Astrocyte (in vitro differentiated cells and primary cell): ENCODE measurements around the gene FEM1C. TPM values are rescaled to one million over a fixed set of nuclear protein-coding genes. Genes with fewer than 3 reads are reported as not detected.

ENCODE experiments used
- DNase-seq: peaks from one replicate; pipeline ENCODE4 v3.0.0-alpha.2; 2010; ENCODE audit warnings: low read depth
- FAIRE-seq: peaks from 2 replicates; lab custom pipeline; 2011; peaks lifted over from hg19 to GRCh38; lab: Jason Lieb, UNC
- H2AFZ ChIP-seq: 2 replicates; pipeline ENCODE4 v1.6.0; 2012; ENCODE audit warnings: low read depth, low read length, inconsistent platforms
- H3K27ac ChIP-seq: 2 replicates; pipeline ENCODE4 v1.5.1; 2011; ENCODE audit warnings: low read depth, low read length, inconsistent platforms
- H3K27me3 ChIP-seq: 2 replicates; pipeline ENCODE4 v1.6.0; 2011; ENCODE audit warnings: low read length, inconsistent platforms; ENCODE audit not compliant: insufficient read depth
- H3K36me3 ChIP-seq: 2 replicates; pipeline ENCODE4 v1.5.1; 2011; ENCODE audit warnings: low read length, inconsistent platforms; ENCODE audit not compliant: insufficient read depth
- H3K4me1 ChIP-seq: 2 replicates; pipeline ENCODE4 v1.5.1; 2011; ENCODE audit warnings: low read length, inconsistent platforms; ENCODE audit not compliant: insufficient read depth
- H3K4me2 ChIP-seq: 2 replicates; pipeline ENCODE4 v1.6.0; 2012; ENCODE audit warnings: low read length, inconsistent platforms
- H3K4me3 ChIP-seq: 2 replicates; pipeline ENCODE4 v1.5.1; 2011; ENCODE audit warnings: low read depth, mild to moderate bottlenecking, low read length, inconsistent platforms; ENCODE audit not compliant: insufficient read depth
- H3K79me2 ChIP-seq: 2 replicates; pipeline ENCODE4 v1.6.0; 2012; ENCODE audit warnings: mild to moderate bottlenecking, low read length, inconsistent platforms; ENCODE audit not compliant: insufficient read depth
- H3K9ac ChIP-seq: 2 replicates; pipeline ENCODE4 v1.6.0; 2012; ENCODE audit warnings: mild to moderate bottlenecking, low read length, inconsistent platforms
- H3K9me3 ChIP-seq: 2 replicates; pipeline ENCODE4 v1.5.1; 2012; ENCODE audit warnings: low read depth, mild to moderate bottlenecking, low read length, inconsistent platforms; ENCODE audit not compliant: insufficient read depth
- H4K20me1 ChIP-seq: 2 replicates; pipeline ENCODE4 v1.6.0; 2012; ENCODE audit warnings: low read length, inconsistent platforms; ENCODE audit not compliant: insufficient read depth
- H3K27ac Mint-ChIP-seq: one replicate; pipeline ENCODE4 v1.8.0; 2021; ENCODE audit warnings: mild to moderate bottlenecking, mixed read lengths; ENCODE audit not compliant: unreplicated experiment
- H3K27me3 Mint-ChIP-seq: one replicate; pipeline ENCODE4 v1.8.0; 2021; ENCODE audit warnings: low read depth, mixed read lengths; ENCODE audit not compliant: unreplicated experiment
- H3K36me3 Mint-ChIP-seq: one replicate; pipeline ENCODE4 v1.8.0; 2021; ENCODE audit warnings: low read depth, mixed read lengths; ENCODE audit not compliant: unreplicated experiment
- H3K4me1 Mint-ChIP-seq: one replicate; pipeline ENCODE4 v1.8.0; 2021; ENCODE audit warnings: low read depth, mixed read lengths; ENCODE audit not compliant: unreplicated experiment
- H3K4me3 Mint-ChIP-seq: one replicate; pipeline ENCODE4 v1.8.0; 2021; ENCODE audit warnings: mild to moderate bottlenecking, moderate library complexity, mixed read lengths; ENCODE audit not compliant: unreplicated experiment
- H3K9me3 Mint-ChIP-seq: one replicate; pipeline ENCODE4 v1.8.0; 2021; ENCODE audit warnings: mild to moderate bottlenecking, mixed read lengths; ENCODE audit not compliant: unreplicated experiment
- CTCF ChIP-seq: IDR thresholded peaks from 2 replicates; pipeline ENCODE4 v1.5.1; 2011; ENCODE audit warnings: low read depth, mild to moderate bottlenecking, inconsistent platforms, low read length, moderate library complexity; ENCODE audit not compliant: insufficient read depth
- EZH2 ChIP-seq: IDR thresholded peaks from 2 replicates; pipeline ENCODE4 v1.6.1; 2012; ENCODE audit warnings: mild to moderate bottlenecking, low read length, inconsistent platforms; ENCODE audit not compliant: insufficient read depth
- total RNA-seq: library from RNA; stranded (reverse); gene quantifications from 2 replicates; pipeline ENCODE4 v1.2.1, GENCODE V29; 2021

FEM1C gene
- total RNA-seq, 1 donor from 2014 or later, result 22.9 TPM

- Histone ChIP-seq H2AFZ (no peak overlapping the region), H4K20me1 (peaks cover 41% of the 10 kb centered on the region), H3K9ac (no peak overlapping the region), H3K4me3 (no peak overlapping the region), H3K9me3 (no peaks in the 10 kb centered on the region), H3K4me2 (no peak overlapping the region), H3K4me1 (peaks cover 3% of the 10 kb centered on the region), H3K27ac (no peak overlapping the region), H3K36me3 (no peaks in the 10 kb centered on the region), H3K79me2 (peaks cover 54% of the 10 kb centered on the region), H3K27me3 (no peaks in the 10 kb centered on the region)
- TF ChIP-seq CTCF, result no peak
- no peak for TF ChIP-seq EZH2
- Mint-ChIP-seq H3K9me3 (no peaks in the 10 kb centered on the region), H3K27me3 (no peaks in the 10 kb centered on the region), H3K4me1 (peaks cover 7% of the 10 kb centered on the region), H3K27ac (no peak overlapping the region), H3K4me3 (no peak overlapping the region), H3K36me3 (no peaks in the 10 kb centered on the region)
- FAIRE-seq (no peak), DNase-seq (no peak)
These were observed 44.1 kb upstream of the FEM1C start for GRCh38 chr5:115588640-115589039.

- Histone ChIP-seq H3K4me2 (no peak overlapping the region), H2AFZ (no peak overlapping the region), H3K79me2 (peaks cover 51% of the 10 kb centered on the region), H3K36me3 (no peaks in the 10 kb centered on the region), H4K20me1 (peaks cover 41% of the 10 kb centered on the region), H3K27ac (no peak overlapping the region), H3K9me3 (no peaks in the 10 kb centered on the region), H3K9ac (no peak overlapping the region), H3K4me1 (peaks cover 11% of the 10 kb centered on the region), H3K4me3 (no peak overlapping the region), H3K27me3 (no peaks in the 10 kb centered on the region)
- Mint-ChIP-seq H3K36me3 (no peaks in the 10 kb centered on the region), H3K4me1 (peaks cover 17% of the 10 kb centered on the region), H3K9me3 (no peaks in the 10 kb centered on the region), H3K4me3 (no peak overlapping the region), H3K27ac (no peak overlapping the region), H3K27me3 (no peaks in the 10 kb centered on the region)
- TF ChIP-seq EZH2, result no peak
- TF ChIP-seq CTCF, result peak; percentile 60
- FAIRE-seq (no peak), DNase-seq (no peak)
These were observed 42.1 kb upstream of the FEM1C start for GRCh38 chr5:115586525-115587146.

GRCh38 chr5:115585265-115585664 lies 40.7 kb upstream of the FEM1C start:
- Histone ChIP-seq H3K9ac (no peak overlapping the region), H3K4me1 (peaks cover 11% of the 10 kb centered on the region), H2AFZ (no peak overlapping the region), H3K36me3 (peaks cover 6% of the 10 kb centered on the region), H3K27me3 (no peaks in the 10 kb centered on the region), H3K4me2 (no peak overlapping the region), H3K4me3 (no peak overlapping the region), H4K20me1 (peaks cover 29% of the 10 kb centered on the region), H3K27ac (no peak overlapping the region), H3K9me3 (no peaks in the 10 kb centered on the region), H3K79me2 (peaks cover 39% of the 10 kb centered on the region)
- H3K27me3 Mint-ChIP-seq, result no peaks in the 10 kb centered on the region
- H3K27ac Mint-ChIP-seq, result no peak overlapping the region
- no peak overlapping the region for H3K4me3 Mint-ChIP-seq
- no peak for DNase-seq
- no peak for TF ChIP-seq CTCF
- no peak for TF ChIP-seq EZH2
- H3K4me1 Mint-ChIP-seq, result peaks cover 23% of the 10 kb centered on the region
- H3K9me3 Mint-ChIP-seq, result no peaks in the 10 kb centered on the region
- H3K36me3 Mint-ChIP-seq, result no peaks in the 10 kb centered on the region
- FAIRE-seq, result no peak
